ENCODE measurements around the gene PTGES3L.

- TF ChIP-seq CTCF (IDR thresholded peaks at IDR 0.05 in 8 of 11, conservative IDR thresholded peaks at IDR 0.05 in 3 of 11) (no peak), POLR2AphosphoS5 (IDR thresholded peaks at IDR 0.05) (no peak), POLR2A (IDR thresholded peaks at IDR 0.05) (no peak)
Measured at GRCh38 chr17:42971589-42971988, 8.3 kb downstream of the PTGES3L start.

Data from spleen (tissue), 7 donors.